T1000 (cell line): Measurements from ENCODE around the gene TC2N.
"Not testable (repeated sequence)": the region's sequence is repeated elsewhere in the genome, so short reads cannot be mapped to it uniquely, and the experiment has no call there.

ENCODE experiments used
- DNase-seq: peaks from one replicate; lab custom pipeline; 2025; ENCODE audit warnings: mixed read lengths; lab: John Stamatoyannopoulos, UW

TC2N gene

DNA sequence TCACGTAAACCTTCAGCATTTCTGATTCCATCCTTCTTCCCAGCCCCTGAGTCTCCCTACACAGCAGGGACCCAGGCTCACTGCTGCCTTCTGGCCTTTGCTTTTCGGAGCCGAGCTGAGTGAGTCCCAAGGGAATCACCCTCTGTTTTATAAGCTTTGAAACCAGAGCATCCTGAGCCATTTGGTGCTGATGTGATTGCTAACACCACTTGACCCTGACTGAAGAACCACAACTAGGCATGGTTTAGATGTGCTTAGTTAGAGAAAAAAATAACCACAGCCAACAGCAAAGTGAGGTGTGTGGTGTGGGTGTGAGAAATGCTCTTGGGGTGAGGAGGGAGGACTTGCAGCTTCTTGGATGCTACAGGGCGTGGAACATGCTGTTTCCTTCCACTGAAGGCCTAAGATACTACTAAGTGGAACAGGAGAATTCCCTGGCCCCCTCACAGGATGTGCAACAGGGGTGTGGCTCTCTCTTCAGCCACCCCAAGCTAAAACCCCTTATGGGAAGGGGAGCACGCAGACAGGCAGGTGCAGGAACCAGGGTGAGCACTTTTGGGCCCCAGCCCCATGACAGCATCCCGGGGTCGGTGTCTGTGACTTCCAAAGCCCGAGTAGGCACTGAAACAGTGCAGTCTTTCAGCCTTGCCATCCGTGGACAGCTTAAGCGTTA is at the start of gene TC2N:
Gene TC2N (minus strand): TSS at position 221 of the 673 bp plus-strand sequence. CDS start 53,767 bp downstream, outside the sequence.
- DNase-seq, result no peak

DNA sequence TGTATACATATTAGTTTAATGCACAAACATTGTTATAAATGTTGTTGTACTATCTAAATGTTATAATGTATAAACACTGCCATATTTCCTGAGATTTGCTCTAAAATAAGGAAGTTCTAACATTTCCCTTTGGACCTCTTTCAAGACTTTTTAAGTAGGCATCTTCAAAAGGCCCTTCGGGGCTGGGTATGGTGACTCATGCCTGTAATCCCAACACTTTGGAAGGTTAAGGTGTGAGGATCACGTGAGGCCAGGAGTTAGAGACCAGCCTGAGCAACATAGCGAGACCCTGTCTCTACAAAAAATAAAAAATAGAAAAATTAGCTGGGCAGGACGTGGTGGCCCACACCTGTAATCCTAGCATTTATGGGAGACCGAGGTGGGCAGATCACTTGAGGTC is 44.7 kb upstream of the TC2N start:
- DNase-seq, result no peak

GRCh38 chr14:91911474-91912032 is 44.2 kb upstream of the TC2N start:
- DNase-seq, result no peak

GRCh38 chr14:91910196-91910595 is 42.9 kb upstream of the TC2N start:
- DNase-seq, result no peak

DNA sequence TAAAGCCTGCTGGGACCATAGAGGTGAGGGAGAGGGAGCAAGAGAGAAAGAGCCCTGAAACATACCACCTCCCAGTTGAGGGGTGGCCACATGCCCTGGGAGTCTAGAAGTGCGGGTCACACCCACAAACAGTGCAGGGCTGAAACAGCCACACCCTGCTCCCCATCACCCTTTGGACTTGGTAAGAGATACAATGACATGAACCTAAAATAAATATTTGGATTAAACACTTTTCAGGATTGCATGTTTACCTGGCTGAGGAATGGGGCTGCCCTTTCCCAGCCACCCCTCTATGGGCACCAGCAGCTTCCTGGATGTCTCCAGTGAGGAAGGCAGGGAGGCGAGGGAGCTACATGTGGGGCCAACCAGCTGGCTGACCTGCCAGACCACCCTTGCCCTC is 39.0 kb upstream of the TC2N start:
- no peak for DNase-seq

GRCh38 chr14:91904956-91905645 is 37.8 kb upstream of the TC2N start:
- DNase-seq, result no peak

GRCh38 chr14:91904483-91904882 is 37.1 kb upstream of the TC2N start:
- no peak for DNase-seq

GRCh38 chr14:91903070-91903469 is 35.7 kb upstream of the TC2N start:
- no peak for DNase-seq

- no peak for DNase-seq
Measured at GRCh38 chr14:91902336-91902735, 35.0 kb upstream of the TC2N start.

GRCh38 chr14:91901449-91902226 is 34.3 kb upstream of the TC2N start:
- no peak for DNase-seq

DNA sequence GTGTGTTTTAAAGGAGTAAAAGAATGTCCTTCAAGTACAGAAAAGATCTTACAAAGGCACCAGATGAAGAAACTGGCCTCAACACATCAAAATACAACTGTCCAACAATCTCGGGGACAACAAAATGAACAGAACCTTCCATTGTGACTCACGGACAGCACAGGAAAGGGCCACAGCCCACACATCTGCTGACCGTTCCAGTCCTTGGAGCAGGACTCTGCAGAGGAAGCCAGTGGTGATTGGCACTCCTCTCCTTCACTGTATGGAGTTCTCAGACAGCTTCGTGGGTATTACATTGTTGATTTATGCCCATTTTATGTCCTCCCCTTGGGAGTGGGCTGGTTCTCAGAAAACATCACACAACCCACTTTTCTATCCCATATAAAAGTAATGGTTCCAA is 32.5 kb upstream of the TC2N start:
- DNase-seq, result no peak

DNA sequence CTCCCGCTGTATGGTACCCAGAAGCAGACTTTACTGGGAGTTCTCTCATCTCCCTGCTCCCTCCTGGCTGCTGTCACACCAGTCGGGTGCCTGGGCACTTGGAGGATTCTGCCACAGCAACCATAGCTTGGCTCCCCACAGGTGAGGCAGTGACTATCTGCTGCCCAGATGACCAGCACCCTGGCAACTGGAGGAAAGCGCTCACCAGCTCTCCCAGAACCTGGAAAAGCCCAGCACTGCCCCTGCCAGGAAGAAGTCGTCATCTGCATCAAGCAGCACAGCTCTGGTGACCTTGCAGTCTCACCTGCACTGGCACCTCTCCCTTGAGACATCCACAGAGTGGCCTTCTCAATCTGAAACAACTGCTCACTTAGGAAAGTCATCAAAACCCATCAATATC is 31.9 kb upstream of the TC2N start:
- no peak for DNase-seq

DNA sequence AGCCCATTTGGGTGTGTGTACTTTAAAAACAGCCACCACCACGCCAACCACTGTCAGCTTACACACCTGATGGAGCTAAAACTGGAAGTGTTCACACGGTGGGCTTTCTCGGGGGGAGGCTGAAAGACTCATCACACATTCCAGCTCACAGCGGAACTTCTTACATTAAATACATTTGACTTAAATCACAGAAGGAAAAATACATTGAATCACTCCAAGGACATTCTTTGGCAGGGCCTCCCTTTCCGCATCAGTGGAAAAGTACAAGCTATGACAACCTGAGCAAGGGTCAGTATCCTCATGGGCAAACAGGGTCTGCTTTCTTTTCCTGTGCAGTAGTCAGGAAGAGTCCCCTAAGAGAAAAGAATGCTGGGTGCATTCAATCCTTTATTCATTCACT is 31.0 kb upstream of the TC2N start:
- DNase-seq, result no peak

GRCh38 chr14:91897716-91898115 is 30.4 kb upstream of the TC2N start:
- not testable (repeated sequence) for DNase-seq

GRCh38 chr14:91897106-91897701 is 29.9 kb upstream of the TC2N start:
- DNase-seq, result no peak

GRCh38 chr14:91896419-91896818 is 29.1 kb upstream of the TC2N start:
- no peak for DNase-seq

GRCh38 chr14:91893669-91894068 is 26.3 kb upstream of the TC2N start:
- no peak for DNase-seq

DNA sequence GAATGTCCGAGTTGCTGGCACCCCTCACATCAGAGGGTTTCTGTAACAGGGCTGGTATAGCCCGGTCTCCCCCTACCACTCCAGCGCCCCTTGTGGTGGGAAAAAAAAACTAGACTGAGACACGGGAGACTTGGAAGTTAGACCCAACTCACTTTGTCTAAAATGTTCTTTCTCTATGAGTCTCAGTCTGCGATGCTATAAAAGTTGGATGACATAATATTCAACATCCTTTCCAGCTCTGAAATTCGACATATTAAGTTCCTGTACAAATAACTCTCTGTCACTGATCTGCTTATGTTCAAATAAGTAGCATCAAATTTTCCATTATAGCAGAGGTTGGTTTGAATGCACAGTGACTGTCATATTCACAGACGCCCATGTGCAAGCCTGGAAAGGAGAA is 25.7 kb upstream of the TC2N start:
- DNase-seq, result no peak

GRCh38 chr14:91891721-91892220 is 24.4 kb upstream of the TC2N start:
- DNase-seq, result no peak

DNA sequence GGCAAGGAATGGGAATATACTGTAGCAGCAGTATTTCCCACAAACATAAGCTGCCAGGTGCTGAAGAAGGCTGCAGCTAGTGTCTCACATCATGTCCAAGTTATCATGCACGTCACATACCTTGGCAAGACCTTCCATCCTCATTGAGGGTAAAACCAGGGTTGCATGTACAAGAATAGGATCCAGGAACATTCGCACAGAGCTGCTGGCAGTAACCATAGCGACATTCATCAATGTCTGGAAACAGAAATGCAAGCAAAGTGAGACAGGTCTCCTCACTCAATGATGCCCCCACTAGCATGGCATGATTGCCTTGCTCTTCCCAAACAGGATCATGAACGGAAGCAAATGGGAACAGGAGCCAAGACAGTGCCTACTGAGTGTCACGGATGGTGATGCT is 23.8 kb upstream of the TC2N start:
- no peak for DNase-seq

DNA sequence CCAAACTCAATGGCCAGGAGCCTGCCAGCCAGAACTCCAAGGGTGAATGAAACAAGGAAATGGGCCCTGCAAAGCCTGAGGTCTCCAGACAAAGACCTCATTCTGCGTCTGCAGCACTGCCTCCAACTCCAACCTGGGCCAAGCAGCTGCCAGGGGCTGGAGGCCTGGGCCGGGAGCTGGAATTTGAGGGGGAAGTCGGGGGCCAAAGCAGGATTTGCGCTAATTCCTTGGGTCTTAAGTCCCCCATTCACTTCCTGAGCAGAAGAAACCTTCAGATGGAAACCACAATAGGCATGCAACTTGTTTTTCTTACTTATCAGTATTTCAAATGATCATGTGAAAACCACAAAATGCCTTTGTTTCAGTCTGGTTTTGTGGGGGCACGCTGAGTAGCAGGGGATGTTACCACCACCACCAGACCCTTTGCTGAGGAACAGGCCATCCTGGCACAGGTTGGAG is 23.0 kb upstream of the TC2N start:
- no peak for DNase-seq
